ENCODE measurements around the gene KRT27. TPM values are rescaled to one million over a fixed set of nuclear protein-coding genes. Genes with fewer than 3 reads are reported as not detected.
A peak's percentile ranks its signal among the peaks of the same experiment; 100 is the strongest.

Gene KRT27
- total and polyA plus RNA-seq, 10 of the 15 experiments (the other 5 are each of a cell fraction or from before 2014, with no cell fraction given) = not detected

GRCh38 chr17:40817103-40817682 is 34.8 kb upstream of the KRT27 start:
- POLR2A ChIA-PET = interaction anchor here (0.7 kb wide), 1 partner anchor 21 kb away, joined by 4 read pairs; no protein-coding TSS in a partner anchor
- no peak for FAIRE-seq

GRCh38 chr17:40816569-40816968 is 34.2 kb upstream of the KRT27 start:
- H3K4me1 ChIP-seq (ENCODE audit: control insufficient read depth, insufficient read depth, low read length) = peaks cover 11% of the 10 kb centered on the region
- no peak overlapping the region for H3K27ac ChIP-seq (ENCODE audit: control insufficient read depth, insufficient read depth)
- intact Hi-C loops (cut with micrococcal nuclease; ENCODE audit: unreplicated experiment) = no loop called here
- peaks cover 0 to 7% of the 10 kb centered on the region in 2 experiments; a peak in 2 of 4 replicates for H3K36me3 ChIP-seq (ENCODE audit: control insufficient read depth in 2 of 2, insufficient read depth in 2 of 2, low read length in 1 of 2)
- no peak for TF ChIP-seq ZBTB40 (IDR thresholded peaks at IDR 0.05; ENCODE audit: borderline replicate concordance)
- TF ChIP-seq JUNB (IDR thresholded peaks at IDR 0.05) = no peak
- TF ChIP-seq, protein P1, sequence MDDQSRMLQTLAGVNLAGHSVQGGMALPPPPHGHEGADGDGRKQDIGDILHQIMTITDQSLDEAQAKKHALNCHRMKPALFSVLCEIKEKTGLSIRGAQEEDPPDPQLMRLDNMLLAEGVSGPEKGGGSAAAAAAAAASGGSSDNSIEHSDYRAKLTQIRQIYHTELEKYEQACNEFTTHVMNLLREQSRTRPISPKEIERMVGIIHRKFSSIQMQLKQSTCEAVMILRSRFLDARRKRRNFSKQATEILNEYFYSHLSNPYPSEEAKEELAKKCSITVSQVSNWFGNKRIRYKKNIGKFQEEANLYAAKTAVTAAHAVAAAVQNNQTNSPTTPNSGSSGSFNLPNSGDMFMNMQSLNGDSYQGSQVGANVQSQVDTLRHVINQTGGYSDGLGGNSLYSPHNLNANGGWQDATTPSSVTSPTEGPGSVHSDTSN (IDR thresholded peaks at IDR 0.05; ENCODE audit: insufficient replicate concordance, low read depth, low read length) = no peak
- TF ChIP-seq SMC3 (IDR thresholded peaks at IDR 0.05; ENCODE audit: borderline replicate concordance, low read length) = no peak
- TF ChIP-seq ETV6 (conservative IDR thresholded peaks at IDR 0.05 in 1 of 2, IDR thresholded peaks at IDR 0.05 in 1 of 2; ENCODE audit: borderline replicate concordance in 1 of 2, low read depth in 1 of 2) = no peak
- TF ChIP-seq RCOR1 (conservative IDR thresholded peaks at IDR 0.05; ENCODE audit: low read depth, low read length) = no peak
- TF ChIP-seq NR2F1 (conservative IDR thresholded peaks at IDR 0.05) = no peak
- no peak for TF ChIP-seq WRNIP1 (IDR thresholded peaks at IDR 0.05; ENCODE audit: borderline replicate concordance, low read depth, low read length)
- no peaks in the 10 kb centered on the region for H4K20me1 ChIP-seq (ENCODE audit: control insufficient read depth, insufficient read depth)
- H3K9ac ChIP-seq (ENCODE audit: control insufficient read depth, insufficient read depth, low read length) = no peak overlapping the region
- H3K79me2 ChIP-seq (ENCODE audit: control insufficient read depth, insufficient read depth, low read length) = peaks cover 5% of the 10 kb centered on the region
- H2AFZ ChIP-seq (ENCODE audit: control insufficient read depth, low read depth, low read length) = no peak overlapping the region
- FAIRE-seq (no peak), DNase-seq (ENCODE audit: low read depth, low spot score) (no peak), ATAC-seq (no peak)
- CTCF ChIA-PET = interaction anchor here (1.0 to 1.5 kb wide), 3 partner anchors 35 to 846 kb away, joined by 4 read pairs; no protein-coding TSS in a partner anchor
- BruUV-seq (replicated peaks) = no TSS peak
- RAD21 ChIA-PET (ENCODE audit: unreplicated experiment) = interaction anchor here (0.7 kb wide), 1 partner anchor 19 kb away, joined by 3 read pairs; no protein-coding TSS in a partner anchor
- H3K9me3 ChIP-seq (replicated peaks; ENCODE audit: control insufficient read depth, insufficient read depth, low read length) = no peaks in the 10 kb centered on the region
- POLR2A ChIA-PET = interaction anchor here (0.7 kb wide), 1 partner anchor 22 kb away, joined by 4 read pairs; no protein-coding TSS in a partner anchor
- 98% methylated on average over 3 of the region's 3 CpGs for WGBS (ENCODE audit: insufficient coverage, insufficient replicate concordance, low lambda C conversion rate, missing lambda C conversion rate)
- in situ Hi-C loops (cut with MboI) = no loop called here
- no peak overlapping the region for H3K4me2 ChIP-seq (ENCODE audit: control insufficient read depth, insufficient read depth)
- SMC1A ChIA-PET (ENCODE audit: uncharacterized antibody, unreplicated experiment) = interaction anchor here (2.6 kb wide), 1 partner anchor 10 kb away, joined by 13 read pairs; no protein-coding TSS in a partner anchor
- peaks cover 0 to 3% of the 10 kb centered on the region in 2 experiments; a peak in 1 of 4 replicates for H3K27me3 ChIP-seq (replicated peaks in 1 of 2; ENCODE audit: control insufficient read depth in 2 of 2, insufficient read depth in 2 of 2, low read length in 1 of 2)
- H3K4me3 ChIP-seq = no peak overlapping the region

More at GRCh38 chr17:40817103-40817682, 34.8 kb upstream of the KRT27 start:
- 96% methylated on average over 4 of the region's 4 CpGs for WGBS (ENCODE audit: insufficient coverage, insufficient replicate concordance, low lambda C conversion rate, missing lambda C conversion rate)
- ChIA-PET SMC1A (ENCODE audit: uncharacterized antibody, unreplicated experiment) (interaction anchor here (0.6 to 2.6 kb wide), 2 partner anchors 11 to 111 kb away, joined by 3 to 13 read pairs; no protein-coding TSS in a partner anchor), CTCF (interaction anchor here (1.0 to 3.5 kb wide), 3 partner anchors 831 to 850 kb away, joined by 4 to 14 read pairs (median 4); no protein-coding TSS in a partner anchor), RAD21 (ENCODE audit: unreplicated experiment) (no interaction called here)
- peaks cover 0 to 3% of the 10 kb centered on the region in 2 experiments; a peak in 1 of 4 replicates for H3K27me3 ChIP-seq (replicated peaks in 1 of 2; ENCODE audit: control insufficient read depth in 2 of 2, insufficient read depth in 2 of 2, low read length in 1 of 2)
- no peak overlapping the region for H3K9ac ChIP-seq (ENCODE audit: control insufficient read depth, insufficient read depth, low read length)
- H3K4me1 ChIP-seq (ENCODE audit: control insufficient read depth, insufficient read depth, low read length) = peaks cover 11% of the 10 kb centered on the region
- ATAC-seq (no peak), DNase-seq (ENCODE audit: low read depth, low spot score) (no peak)
- in situ Hi-C loops (cut with MboI) = no loop called here
- peaks cover 5% of the 10 kb centered on the region for H3K79me2 ChIP-seq (ENCODE audit: control insufficient read depth, insufficient read depth, low read length)
- no TSS peak for BruUV-seq (replicated peaks)
- H2AFZ ChIP-seq (ENCODE audit: control insufficient read depth, low read depth, low read length) = no peak overlapping the region
- H3K9me3 ChIP-seq (replicated peaks; ENCODE audit: control insufficient read depth, insufficient read depth, low read length) = no peaks in the 10 kb centered on the region
- TF ChIP-seq ZNF217 (IDR thresholded peaks at IDR 0.05) = no peak
- no peak for TF ChIP-seq ESRRA (IDR thresholded peaks at IDR 0.05; ENCODE audit: low read length)
- TF ChIP-seq NR2C1 (IDR thresholded peaks at IDR 0.05) = no peak
- 0 out of 2 replicates have a peak, but pooled peaks have one; percentile 32 for TF ChIP-seq POLR2AphosphoS5 (IDR thresholded peaks at IDR 0.05; ENCODE audit: low read length)
- H4K20me1 ChIP-seq (ENCODE audit: control insufficient read depth, insufficient read depth) = no peaks in the 10 kb centered on the region
- intact Hi-C loops (cut with micrococcal nuclease; ENCODE audit: unreplicated experiment) = no loop called here
- H3K27ac ChIP-seq (ENCODE audit: control insufficient read depth, insufficient read depth) = no peak overlapping the region
- 0 out of 2 replicates have a peak overlapping the region, but pooled peaks have one; percentile 72 for H3K4me3 ChIP-seq
- H3K4me2 ChIP-seq (ENCODE audit: control insufficient read depth, insufficient read depth) = no peak overlapping the region
- peaks cover 0 to 7% of the 10 kb centered on the region in 2 experiments; a peak in 2 of 4 replicates for H3K36me3 ChIP-seq (ENCODE audit: control insufficient read depth in 2 of 2, insufficient read depth in 2 of 2, low read length in 1 of 2)

Measured in GM12878 (cell line).